DMS79 treated with DMSO at 0.1 percent for 48 hours (cell line): Measurements from ENCODE around the gene KRTAP12-3.

Experiments used
- DNase-seq: peaks from one replicate; lab custom pipeline; 2025; lab: John Stamatoyannopoulos, UW

The KRTAP12-3 gene

GRCh38 chr21:44702973-44703730 lies 45.4 kb downstream of the KRTAP12-3 start:
- no peak for DNase-seq

GRCh38 chr21:44703731-44704635 lies 46.3 kb downstream of the KRTAP12-3 start:
- DNase-seq: no peak

- DNase-seq: no peak
Measured at GRCh38 chr21:44704636-44705001, 46.9 kb downstream of the KRTAP12-3 start.

- DNase-seq: no peak
Measured at GRCh38 chr21:44706026-44706705, 48.4 kb downstream of the KRTAP12-3 start.

- DNase-seq: no peak
Measured at GRCh38 chr21:44706706-44707581, 49.2 kb downstream of the KRTAP12-3 start.
